GM23338 (cell line): ENCODE results near the gene YIF1A. TPM values are rescaled to one million over a fixed set of nuclear protein-coding genes. Genes with fewer than 3 reads are reported as not detected.
"Not testable (repeated sequence)": the region's sequence is repeated elsewhere in the genome, so short reads cannot be mapped to it uniquely, and the experiment has no call there.

Experiments
- ATAC-seq: fragments of 200-7000 bp; cut with Tn5 transposase; 3 replicates; pipeline ENCODE4 v1.9.1; 2020
- DNase-seq: peaks from one replicate; pipeline ENCODE4 v3.0.0-alpha.2; 2015; ENCODE audit warnings: low spot score
- H2AFZ ChIP-seq: fragments of 200-600 bp; sonication (generic); 2 replicates; pipeline ENCODE4 v1.8.0; 2016; ENCODE audit warnings: antibody characterized with exemption, mild to moderate bottlenecking, moderate library complexity
- H3F3A ChIP-seq: fragments of 200-600 bp; sonication (generic); replicated peaks from 2 replicates; pipeline ENCODE4 v1.8.0; 2017; ENCODE audit warnings: antibody characterized with exemption, mixed run types, low read depth
- H3K27ac ChIP-seq: fragments of 200-600 bp; sonication (generic); 2 replicates; pipeline ENCODE4 v1.6.1; 2016; ENCODE audit warnings: low read depth
- H3K27me3 ChIP-seq: fragments of 200-600 bp; sonication (generic); 2 replicates; pipeline ENCODE4 v1.8.0; 2016; ENCODE audit warnings: mild to moderate bottlenecking, mixed run types, moderate library complexity; ENCODE audit not compliant: insufficient read depth
- H3K36me3 ChIP-seq: fragments of 200-600 bp; sonication (generic); 2 replicates; pipeline ENCODE4 v1.8.0; 2016; ENCODE audit warnings: mild to moderate bottlenecking; ENCODE audit not compliant: insufficient read depth
- H3K4me1 ChIP-seq: fragments of 200-600 bp; sonication (generic); 2 replicates; pipeline ENCODE4 v1.8.0; 2016; ENCODE audit warnings: mild to moderate bottlenecking, moderate library complexity; ENCODE audit not compliant: insufficient read depth
- H3K4me2 ChIP-seq: fragments of 200-600 bp; sonication (generic); 2 replicates; pipeline ENCODE4 v1.7.1; 2017; ENCODE audit warnings: mixed run types
- H3K4me3 ChIP-seq: fragments of 200-600 bp; sonication (generic); 2 replicates; pipeline ENCODE4 v1.6.1; 2016; ENCODE audit warnings: mixed run types
- H3K79me2 ChIP-seq: fragments of 200-600 bp; sonication (generic); replicated peaks from 2 replicates; pipeline ENCODE4 v1.8.0; 2017; ENCODE audit warnings: mild to moderate bottlenecking; ENCODE audit not compliant: insufficient read depth
- H3K9me2 ChIP-seq: fragments of 200-600 bp; sonication (generic); 2 replicates; pipeline ENCODE4 v1.8.0; 2017; ENCODE audit not compliant: insufficient read depth
- H4K20me1 ChIP-seq: fragments of 200-600 bp; sonication (generic); replicated peaks from 2 replicates; pipeline ENCODE4 v1.8.0; 2017; ENCODE audit warnings: mild to moderate bottlenecking; ENCODE audit not compliant: insufficient read depth
- H3K27ac Mint-ChIP-seq: 2 replicates; pipeline ENCODE4 v1.8.0; 2020; ENCODE audit warnings: inconsistent platforms, mild to moderate bottlenecking, moderate library complexity, mixed read lengths
- H3K27me3 Mint-ChIP-seq: 3 replicates; pipeline ENCODE4 v1.8.0; 2022; ENCODE audit warnings: low read depth, mild to moderate bottlenecking, moderate library complexity, mixed read lengths, inconsistent platforms; ENCODE audit not compliant: insufficient read depth, poor library complexity
- H3K36me3 Mint-ChIP-seq: 3 replicates; pipeline ENCODE4 v1.8.0; 2021; ENCODE audit warnings: low read depth, mild to moderate bottlenecking, inconsistent platforms, moderate library complexity, mixed read lengths
- H3K4me1 Mint-ChIP-seq: 3 replicates; pipeline ENCODE4 v1.8.0; 2020; ENCODE audit warnings: mild to moderate bottlenecking, inconsistent platforms, mixed read lengths
- H3K4me3 Mint-ChIP-seq: 3 replicates; pipeline ENCODE4 v1.8.0; 2021; ENCODE audit warnings: moderate library complexity, mild to moderate bottlenecking, inconsistent platforms, mixed read lengths
- H3K9me3 Mint-ChIP-seq: 3 replicates; pipeline ENCODE4 v1.8.0; 2020; ENCODE audit warnings: moderate library complexity, mild to moderate bottlenecking, inconsistent platforms, mixed read lengths
- ETS1 ChIP-seq: IDR thresholded peaks from 2 replicates; pipeline ENCODE4 v1.6.1; 2016; ENCODE audit warnings: antibody characterized with exemption
- POLR2AphosphoS5 ChIP-seq: IDR thresholded peaks from 2 replicates; pipeline ENCODE4 v1.6.1; 2016; ENCODE audit warnings: antibody characterized with exemption, low read depth
- ZNF462 ChIP-seq: fragments of 250-450 bp; sonication (Bioruptor Pico); IDR thresholded peaks from 2 replicates; pipeline ENCODE4 v1.5.0; 2020; ENCODE audit warnings: mild to moderate bottlenecking, moderate library complexity
- polyA plus RNA-seq: library from polyadenylated mRNA; unstranded; fragments of >200 nt; fragmentation: Nextera tagmentation; extraction: Ambion mirVana; gene quantifications from 2 replicates; pipeline ENCODE4 v1.2.1, GENCODE V29; 2016
- total RNA-seq: library from RNA; depleted of rRNA; stranded (reverse); fragments of >200 nt; shearing (Covaris generic); gene quantifications from 2 replicates; pipeline ENCODE4 v1.2.3, GENCODE V29; 2014

YIF1A gene
- total and polyA plus RNA-seq, 2 experiments from 2014 or later, result 75.6 to 87.0 TPM

- TF ChIP-seq ETS1 (no peak), ZNF462 (CRISPR knock-in tag) (no peak)
Measured at GRCh38 chr11:66258473-66258893, 30.5 kb downstream of the YIF1A start (continued).

GRCh38 chr11:66253081-66253480 lies 35.9 kb downstream of the YIF1A start:
- not testable (repeated sequence) for H3F3A ChIP-seq, H4K20me1 ChIP-seq, H3K79me2 ChIP-seq, ATAC-seq, H3K4me2 ChIP-seq, H3K36me3 Mint-ChIP-seq, H3K9me2 ChIP-seq, DNase-seq, H3K27ac ChIP-seq, H3K27ac Mint-ChIP-seq, H3K27me3 ChIP-seq, H3K4me3 Mint-ChIP-seq, H3K9me3 Mint-ChIP-seq, H3K4me1 ChIP-seq, H2AFZ ChIP-seq, H3K36me3 ChIP-seq, H3K4me3 ChIP-seq
- Mint-ChIP-seq H3K27me3 (peaks cover 20% of the 10 kb centered on the region), H3K4me1 (peaks cover 13% of the 10 kb centered on the region)

- no peak overlapping the region for H3K27ac Mint-ChIP-seq
- H3K4me1 ChIP-seq, result peaks cover 9% of the 10 kb centered on the region
- peaks cover 9% of the 10 kb centered on the region; the same call in 1 of the 2 replicates for H3F3A ChIP-seq
- DNase-seq (no peak), ATAC-seq (peak; percentile 32; the same call in 1 of the 3 replicates)
- H3K79me2 ChIP-seq, result no peaks in the 10 kb centered on the region
- H3K9me3 Mint-ChIP-seq, result no peaks in the 10 kb centered on the region; the same call in 2 of the 3 replicates
- no peaks in the 10 kb centered on the region for H3K36me3 ChIP-seq
- no peak overlapping the region for H3K27ac ChIP-seq
- no peak overlapping the region for H3K4me2 ChIP-seq
- H3K4me1 Mint-ChIP-seq, result peaks cover 12% of the 10 kb centered on the region
- no peak overlapping the region for H3K4me3 ChIP-seq
- peaks cover 14% of the 10 kb centered on the region for H3K27me3 Mint-ChIP-seq
- no peaks in the 10 kb centered on the region for H3K36me3 Mint-ChIP-seq
- H2AFZ ChIP-seq, result no peak overlapping the region
- H4K20me1 ChIP-seq, result no peaks in the 10 kb centered on the region; the same call in 1 of the 2 replicates
- H3K27me3 ChIP-seq, result no peaks in the 10 kb centered on the region
- TF ChIP-seq POLR2AphosphoS5, result no peak
- TF ChIP-seq ZNF462 (CRISPR knock-in tag), result no peak
- no peaks in the 10 kb centered on the region for H3K9me2 ChIP-seq
- no peak overlapping the region for H3K4me3 Mint-ChIP-seq
Measured at GRCh38 chr11:66251809-66252208, 37.1 kb downstream of the YIF1A start.
